ENCODE data around the gene CGB8. TPM values are rescaled to one million over a fixed set of nuclear protein-coding genes. Genes with fewer than 3 reads are reported as not detected.

Gene CGB8
- total and polyA plus RNA-seq, 2 of the 4 experiments (the other 2 are of a cell fraction) = 0.48 TPM; not detected in 1

DNA sequence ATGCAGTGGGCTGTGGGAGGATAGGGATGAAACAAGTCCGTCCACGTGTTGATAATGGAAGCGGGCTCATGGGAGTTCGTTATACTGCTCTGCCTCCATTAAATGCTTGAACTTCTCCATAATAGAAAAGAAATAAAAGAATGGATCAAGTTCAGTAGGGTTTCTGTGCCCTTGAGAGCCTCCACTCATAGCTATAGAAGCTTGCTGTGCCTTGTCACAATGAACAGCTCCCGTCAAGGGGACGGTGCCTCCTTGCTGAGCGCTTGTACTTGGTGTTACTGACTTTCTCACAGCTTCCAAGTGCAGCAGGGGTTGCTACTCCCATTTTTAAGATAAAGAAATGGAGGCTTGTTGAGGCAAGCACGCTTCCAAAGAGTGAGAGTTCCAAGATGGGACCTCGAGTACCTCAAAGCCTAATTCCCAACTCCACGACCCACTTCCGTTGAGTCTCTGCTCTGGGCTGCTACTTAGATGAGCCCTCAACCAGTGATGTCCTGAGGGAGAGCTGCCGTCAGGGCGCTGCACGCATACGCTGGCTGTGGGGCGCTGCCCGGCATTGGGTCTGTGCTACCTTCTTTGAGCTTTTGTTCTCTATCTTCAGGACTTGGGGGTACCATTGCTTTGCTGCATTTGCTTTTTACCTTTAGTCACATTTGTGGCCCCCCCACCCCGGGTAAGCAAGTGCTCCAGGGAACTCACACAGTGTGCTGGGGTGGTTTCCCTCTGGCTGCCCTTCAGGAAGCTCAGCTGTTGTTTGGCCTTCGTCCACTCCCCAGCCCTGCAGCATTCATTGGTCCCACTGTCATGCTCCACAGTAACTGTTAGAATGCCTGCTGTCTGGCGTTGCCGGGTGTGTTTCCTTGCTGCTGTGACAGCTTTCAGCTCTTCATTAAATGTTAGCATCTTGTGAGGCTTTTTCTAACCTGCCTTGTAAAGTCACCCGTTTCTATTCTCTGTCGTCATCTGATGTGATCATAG, 45.9 kb upstream of the CGB8 start:
- no peak overlapping the region for H3K4me2 ChIP-seq (ENCODE audit: low read depth, low read length)
- no peaks in the 10 kb centered on the region for H3K4me1 ChIP-seq (ENCODE audit: control insufficient read depth, insufficient read depth, low read length)
- dilution Hi-C loops (cut with HindIII; ENCODE audit: low sequenced_read_pairs, unreplicated experiment) (no loop called here), in situ Hi-C loops (cut with MboI; ENCODE audit: low sequenced_read_pairs) (loop anchor here (5.0 kb wide), 1 partner anchor 108 kb away; no protein-coding TSS in a partner anchor), intact Hi-C loops (cut with micrococcal nuclease) (no loop called here)
- no peaks in the 10 kb centered on the region for H3K9me1 ChIP-seq (ENCODE audit: insufficient read depth, low read length)
- H2BK15ac ChIP-seq (ENCODE audit: low read depth, low read length) = no peak overlapping the region
- H3K9me3 ChIP-seq (ENCODE audit: control insufficient read depth, insufficient read depth, low read length) = no peaks in the 10 kb centered on the region
- no peak overlapping the region for H3K4me3 ChIP-seq (ENCODE audit: insufficient read depth, low read depth, low read length)
- ChIA-PET POLR2A (ENCODE audit: unreplicated experiment) (interaction anchor here (0.5 kb wide), 1 partner anchor 8 kb away, joined by 5 read pairs; no protein-coding TSS in a partner anchor), CTCF (no interaction called here)
- WGBS, 2 experiments (ENCODE audit: extremely low coverage in 2 of 2, insufficient read length in 1 of 2) = 82% methylated on average over 12 of the region's 23 CpGs; no CpG with 5 or more reads in 1 of the 2 experiments
- H3K27me3 ChIP-seq (ENCODE audit: control insufficient read depth, insufficient read depth, low read length) = no peaks in the 10 kb centered on the region
- H3K27ac ChIP-seq (ENCODE audit: insufficient read depth, low read length) = no peak overlapping the region
- H2BK120ac ChIP-seq (ENCODE audit: low read depth, low read length) = no peak overlapping the region
- H2AK5ac ChIP-seq (ENCODE audit: low read depth, low read length) = no peak overlapping the region
- no peak overlapping the region for H3K18ac ChIP-seq (ENCODE audit: low read depth, low read length)
- no peak overlapping the region for H3K14ac ChIP-seq (replicated peaks; ENCODE audit: low read depth, low read length)
- ATAC-seq (ENCODE audit: low read depth) (no peak), DNase-seq (no peak)
- H4K8ac ChIP-seq (ENCODE audit: low read depth in 2 of 2, low read length in 2 of 2) = no peak overlapping the region; a peak in 1 of 4 replicates
- H4K5ac ChIP-seq (ENCODE audit: low read depth, low read length) = no peak overlapping the region
- peaks cover 49 to 68% of the 10 kb centered on the region in 2 experiments for H3K79me1 ChIP-seq (ENCODE audit: low read depth in 1 of 2, low read length in 2 of 2)
- H3K9ac ChIP-seq (ENCODE audit: low read depth, low read length) = no peak overlapping the region
- peaks cover 80% of the 10 kb centered on the region for H4K20me1 ChIP-seq (ENCODE audit: insufficient read depth, low read length)
- no peak overlapping the region for H3K4ac ChIP-seq (ENCODE audit: low read depth, low read length)
- no peak overlapping the region for H4K91ac ChIP-seq (ENCODE audit: insufficient read depth, low read depth, low read length)
- no peak overlapping the region for H3K23ac ChIP-seq (ENCODE audit: low read depth, low read length)
- H3K36me3 ChIP-seq (ENCODE audit: control insufficient read depth, insufficient read depth, low read length) = peaks cover 76% of the 10 kb centered on the region
- no peak overlapping the region for H2BK5ac ChIP-seq (ENCODE audit: low read depth, low read length, poor library complexity, severe bottlenecking)
- no peak overlapping the region for H2BK20ac ChIP-seq (ENCODE audit: low read depth, low read length)
- H2AK9ac ChIP-seq (replicated peaks; ENCODE audit: low read depth, low read length, poor library complexity) = no peak overlapping the region
- no peak overlapping the region for H2AFZ ChIP-seq (replicated peaks; ENCODE audit: low read length, poor library complexity)
- no peak overlapping the region for H3K56ac ChIP-seq (ENCODE audit: extremely low read depth, insufficient read depth, low read length)
- no TSS peak for BruUV-seq (replicated peaks)
- TF ChIP-seq RAD21 (IDR thresholded peaks at IDR 0.05; ENCODE audit: low read length) (no peak), POLR2A (IDR thresholded peaks at IDR 0.05; ENCODE audit: low read depth, low read length) (no peak), NFE2L2 (IDR thresholded peaks at IDR 0.05; ENCODE audit: low read depth, low read length) (no peak), RFX5 (IDR thresholded peaks at IDR 0.05; ENCODE audit: low read depth, low read length) (no peak), SMC3 (IDR thresholded peaks at IDR 0.05; ENCODE audit: low read depth, low read length) (no peak), BHLHE40 (IDR thresholded peaks at IDR 0.05; ENCODE audit: low read depth, low read length) (no peak), MXI1 (IDR thresholded peaks at IDR 0.05; ENCODE audit: borderline replicate concordance, low read depth, low read length) (no peak), MAFK (IDR thresholded peaks at IDR 0.05; ENCODE audit: low read depth, low read length) (no peak), CHD1 (IDR thresholded peaks at IDR 0.05; ENCODE audit: low read depth, low read length) (no peak), CEBPB (IDR thresholded peaks at IDR 0.05; ENCODE audit: low read depth, low read length) (no peak), FOS (IDR thresholded peaks at IDR 0.05; ENCODE audit: low read depth, low read length) (no peak), MAZ (IDR thresholded peaks at IDR 0.05; ENCODE audit: borderline replicate concordance, low read depth, low read length) (no peak), RCOR1 (IDR thresholded peaks at IDR 0.05; ENCODE audit: insufficient replicate concordance, low read length) (no peak)
- TF ChIP-seq, protein P1, sequence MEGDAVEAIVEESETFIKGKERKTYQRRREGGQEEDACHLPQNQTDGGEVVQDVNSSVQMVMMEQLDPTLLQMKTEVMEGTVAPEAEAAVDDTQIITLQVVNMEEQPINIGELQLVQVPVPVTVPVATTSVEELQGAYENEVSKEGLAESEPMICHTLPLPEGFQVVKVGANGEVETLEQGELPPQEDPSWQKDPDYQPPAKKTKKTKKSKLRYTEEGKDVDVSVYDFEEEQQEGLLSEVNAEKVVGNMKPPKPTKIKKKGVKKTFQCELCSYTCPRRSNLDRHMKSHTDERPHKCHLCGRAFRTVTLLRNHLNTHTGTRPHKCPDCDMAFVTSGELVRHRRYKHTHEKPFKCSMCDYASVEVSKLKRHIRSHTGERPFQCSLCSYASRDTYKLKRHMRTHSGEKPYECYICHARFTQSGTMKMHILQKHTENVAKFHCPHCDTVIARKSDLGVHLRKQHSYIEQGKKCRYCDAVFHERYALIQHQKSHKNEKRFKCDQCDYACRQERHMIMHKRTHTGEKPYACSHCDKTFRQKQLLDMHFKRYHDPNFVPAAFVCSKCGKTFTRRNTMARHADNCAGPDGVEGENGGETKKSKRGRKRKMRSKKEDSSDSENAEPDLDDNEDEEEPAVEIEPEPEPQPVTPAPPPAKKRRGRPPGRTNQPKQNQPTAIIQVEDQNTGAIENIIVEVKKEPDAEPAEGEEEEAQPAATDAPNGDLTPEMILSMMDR (conservative IDR thresholded peaks at IDR 0.05; ENCODE audit: low read depth, low read length) = no peak
- TF ChIP-seq, protein P2, sequence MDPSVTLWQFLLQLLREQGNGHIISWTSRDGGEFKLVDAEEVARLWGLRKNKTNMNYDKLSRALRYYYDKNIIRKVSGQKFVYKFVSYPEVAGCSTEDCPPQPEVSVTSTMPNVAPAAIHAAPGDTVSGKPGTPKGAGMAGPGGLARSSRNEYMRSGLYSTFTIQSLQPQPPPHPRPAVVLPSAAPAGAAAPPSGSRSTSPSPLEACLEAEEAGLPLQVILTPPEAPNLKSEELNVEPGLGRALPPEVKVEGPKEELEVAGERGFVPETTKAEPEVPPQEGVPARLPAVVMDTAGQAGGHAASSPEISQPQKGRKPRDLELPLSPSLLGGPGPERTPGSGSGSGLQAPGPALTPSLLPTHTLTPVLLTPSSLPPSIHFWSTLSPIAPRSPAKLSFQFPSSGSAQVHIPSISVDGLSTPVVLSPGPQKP (IDR thresholded peaks at IDR 0.05; ENCODE audit: borderline replicate concordance, low read depth, low read length) = no peak

Data from IMR-90 (cell line).